Measurements from ENCODE around the gene KCNIP4.
"Not testable (repeated sequence)": the region's sequence is repeated elsewhere in the genome, so short reads cannot be mapped to it uniquely, and the experiment has no call there.

KCNIP4 gene

DNA sequence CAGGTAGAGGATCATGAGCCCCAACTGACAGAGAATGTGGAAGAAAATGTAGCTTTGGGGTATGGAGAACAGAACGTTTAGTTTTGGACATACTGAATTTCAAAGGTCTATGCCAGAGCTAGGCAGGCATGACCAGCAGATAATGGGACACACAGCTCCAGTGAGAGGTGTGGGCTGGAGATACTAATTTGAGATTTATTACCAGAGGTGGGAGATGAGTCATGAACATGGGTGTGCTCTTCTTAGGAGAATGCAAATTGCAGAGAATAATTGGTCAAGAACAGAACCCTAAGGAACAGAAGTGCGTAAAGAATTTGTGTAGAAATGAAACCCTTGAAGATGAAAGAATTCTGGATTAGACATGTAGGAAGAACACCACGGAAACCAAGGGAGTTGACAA, 1123.1 kb downstream of the KCNIP4 start:
- DNase-seq = no peak

DNA sequence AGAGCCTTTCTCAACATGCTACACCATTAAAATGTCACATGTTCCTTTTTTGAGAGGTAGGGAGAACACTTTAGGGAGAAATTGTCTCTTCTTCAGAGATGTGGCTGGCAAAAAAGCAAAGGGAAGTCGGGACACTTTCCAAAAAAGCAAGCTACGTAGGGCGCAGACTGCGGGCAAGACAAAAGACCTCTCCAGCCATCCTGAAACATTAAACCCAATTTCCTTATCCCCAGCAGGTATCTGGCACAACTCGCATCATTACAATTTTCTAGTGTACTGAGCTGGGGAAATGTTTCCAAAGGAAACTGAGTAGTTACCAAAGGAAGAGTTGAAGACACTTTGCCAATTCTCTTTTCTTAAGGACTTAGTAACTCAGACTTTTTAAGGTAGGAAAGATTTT, 1132.3 kb downstream of the KCNIP4 start:
- no peak for DNase-seq

DNA sequence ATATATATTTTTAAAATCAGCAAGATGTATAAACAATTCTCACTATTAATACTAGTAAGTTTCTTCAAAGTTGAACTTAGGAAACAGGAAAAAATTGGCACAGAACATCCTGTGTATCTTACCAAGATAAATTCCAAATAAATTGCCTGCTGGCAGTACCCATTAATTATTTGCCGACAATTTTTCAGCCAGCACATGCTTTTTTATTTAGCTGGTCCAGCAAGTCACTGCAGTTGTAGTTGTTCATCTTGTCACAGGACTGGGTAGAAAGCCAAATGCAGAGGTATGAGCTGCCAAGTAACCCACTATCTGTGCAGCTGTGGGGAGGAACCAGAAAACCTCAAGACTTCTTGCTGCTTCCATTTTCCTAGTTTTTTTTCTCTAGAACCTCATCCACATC, 1134.9 kb downstream of the KCNIP4 start:
- no peak for DNase-seq

DNA sequence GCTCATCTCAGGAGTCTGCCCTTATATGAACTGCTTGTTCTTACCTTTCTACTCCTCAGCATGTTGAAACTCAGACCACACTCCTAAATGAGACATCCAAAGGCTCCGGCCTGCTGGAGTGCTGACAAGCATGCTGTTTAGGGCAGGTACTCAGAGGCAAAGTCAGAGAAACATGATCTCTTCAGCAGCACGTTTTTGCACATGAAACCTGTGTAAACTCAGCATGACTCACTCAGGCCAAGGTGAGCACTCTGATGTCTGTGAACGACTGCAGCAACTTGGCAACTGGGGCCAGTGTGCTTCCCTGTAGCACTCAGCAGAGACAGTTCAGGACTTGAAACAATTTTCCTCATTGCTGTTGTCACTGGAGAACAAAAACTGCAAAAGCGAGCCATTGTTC, 1138.8 kb downstream of the KCNIP4 start:
- DNase-seq = peak; percentile 23

DNA sequence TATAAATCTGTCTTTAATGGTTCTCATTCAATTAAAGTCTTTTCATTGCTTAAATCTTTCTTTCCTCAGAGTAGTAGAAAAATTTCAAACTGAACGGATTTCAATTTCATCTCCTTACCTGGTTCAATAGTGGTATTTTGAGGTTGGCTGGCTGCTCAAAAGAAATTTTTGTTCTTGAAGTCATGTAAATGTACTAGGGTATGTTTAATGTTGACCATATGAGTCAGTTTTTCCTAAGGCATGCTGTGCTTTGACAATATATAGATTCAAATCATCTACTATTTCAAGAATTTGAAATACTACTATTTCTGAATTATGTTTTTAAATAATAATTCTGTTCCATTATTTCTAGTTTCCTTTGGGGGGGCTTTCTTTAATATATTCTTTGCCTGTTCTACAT, 1142.9 kb downstream of the KCNIP4 start:
- no peak for DNase-seq

DNA sequence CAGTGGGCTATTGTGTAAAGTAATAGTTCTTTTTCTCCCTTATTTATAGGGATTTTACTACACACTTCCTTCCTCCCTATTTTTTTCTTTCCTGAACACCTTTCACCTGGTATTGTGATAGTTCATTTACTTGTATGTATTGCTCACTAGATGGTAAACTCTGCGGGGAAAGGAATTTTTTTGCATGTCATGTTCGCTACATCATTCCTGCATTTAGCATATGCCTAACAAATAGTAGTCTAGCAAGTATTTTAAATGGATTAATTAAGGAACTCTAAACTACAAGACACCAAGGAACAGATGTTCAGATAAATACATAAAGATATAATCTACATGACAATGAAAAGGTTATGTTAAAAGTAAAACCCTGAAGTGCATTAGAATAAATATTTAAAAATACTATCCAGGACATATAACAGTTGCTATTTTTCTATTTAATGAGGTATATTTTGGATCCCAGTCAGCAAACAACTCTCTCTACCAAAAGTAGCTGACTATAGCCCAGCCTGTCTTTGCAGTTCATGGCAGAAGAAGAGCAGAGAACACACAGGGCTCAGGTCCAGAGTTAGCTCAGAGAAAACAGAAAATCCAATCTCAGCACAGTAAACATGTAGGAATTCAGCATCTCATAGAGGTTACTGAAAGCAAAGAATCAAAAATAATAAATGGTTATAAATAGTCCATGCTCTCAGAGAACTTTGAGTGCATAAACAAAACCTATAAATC, 1160.5 kb downstream of the KCNIP4 start:
- no peak for DNase-seq

DNA sequence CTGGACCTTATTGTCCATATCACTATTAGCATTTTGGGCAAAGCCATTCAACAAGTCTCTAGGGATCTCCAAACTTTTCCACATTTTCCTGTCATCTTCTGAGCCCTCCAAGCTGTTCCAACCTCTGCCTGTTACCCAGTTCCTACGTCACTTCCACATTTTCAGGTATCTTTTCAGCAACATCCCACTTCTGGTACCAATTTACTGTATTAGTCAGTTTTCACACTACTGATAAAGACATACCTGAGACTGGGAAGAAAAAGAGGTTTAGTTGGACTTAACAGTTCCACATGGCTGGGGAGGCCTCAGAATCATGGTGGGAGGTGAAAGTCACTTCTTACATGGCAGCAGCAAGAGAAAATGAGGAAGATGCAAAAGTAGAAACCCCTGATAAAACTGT, 1165.4 kb downstream of the KCNIP4 start:
- not testable (repeated sequence) for DNase-seq

DNA sequence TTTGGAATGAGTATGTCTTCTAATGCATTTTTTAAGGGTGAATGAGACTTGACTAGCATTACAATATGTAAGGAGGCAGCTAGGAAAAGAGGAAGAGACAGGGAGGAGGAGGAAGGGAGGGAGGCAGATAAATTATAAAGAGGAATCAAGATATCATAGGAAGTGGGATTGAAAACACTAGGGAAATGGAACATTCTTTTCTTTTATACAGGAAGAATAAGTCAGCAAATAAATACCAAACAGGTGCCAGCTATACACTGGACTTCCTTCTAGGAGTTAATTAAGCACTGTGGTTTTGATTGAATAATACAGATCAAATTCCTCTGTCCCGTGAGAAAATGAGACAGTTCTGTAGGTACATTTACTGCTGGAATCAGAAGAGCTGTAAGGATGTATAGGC, 1169.7 kb downstream of the KCNIP4 start:
- no peak for DNase-seq

DNA sequence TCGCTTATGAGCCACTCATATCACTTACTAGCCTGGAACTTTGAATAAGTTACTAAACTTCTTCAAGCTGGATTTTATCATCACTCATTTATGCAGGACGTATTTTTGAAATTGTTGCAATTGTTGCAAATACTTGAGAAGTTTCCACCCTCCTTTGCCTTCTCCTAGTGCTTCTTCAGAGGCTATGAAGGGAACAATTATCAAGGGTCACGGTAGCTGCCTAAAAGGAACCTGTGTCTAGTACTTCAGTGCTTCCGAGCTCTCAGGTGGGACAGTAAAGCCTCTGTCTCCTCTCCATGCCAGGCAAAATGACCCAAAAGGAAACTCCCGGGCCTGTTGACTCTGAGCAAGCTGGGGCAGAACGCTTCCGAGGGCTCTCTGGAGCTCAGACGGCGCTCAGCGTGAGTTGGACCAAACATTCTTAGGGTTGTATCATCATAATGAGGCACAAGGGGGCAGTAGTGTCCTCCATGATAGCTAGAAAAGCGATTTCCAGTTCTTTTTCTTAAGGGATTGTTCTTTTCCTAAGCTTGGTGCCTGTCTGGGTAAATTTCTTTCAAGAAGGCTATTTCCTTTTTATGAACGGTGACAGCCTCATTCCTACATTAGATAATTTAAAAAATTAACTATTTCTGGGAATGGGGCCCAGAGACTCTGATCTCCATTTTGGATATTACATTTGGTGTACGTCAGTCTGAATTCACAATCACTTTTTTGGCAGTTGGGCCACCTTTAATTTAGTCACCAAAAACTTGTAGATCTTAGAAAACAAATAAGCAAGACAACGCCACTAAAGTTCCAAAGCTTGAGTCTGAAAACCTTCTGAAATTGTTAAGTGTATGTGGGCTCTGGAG, 1175.2 kb downstream of the KCNIP4 start:
- DNase-seq = peak; percentile 31

DNA sequence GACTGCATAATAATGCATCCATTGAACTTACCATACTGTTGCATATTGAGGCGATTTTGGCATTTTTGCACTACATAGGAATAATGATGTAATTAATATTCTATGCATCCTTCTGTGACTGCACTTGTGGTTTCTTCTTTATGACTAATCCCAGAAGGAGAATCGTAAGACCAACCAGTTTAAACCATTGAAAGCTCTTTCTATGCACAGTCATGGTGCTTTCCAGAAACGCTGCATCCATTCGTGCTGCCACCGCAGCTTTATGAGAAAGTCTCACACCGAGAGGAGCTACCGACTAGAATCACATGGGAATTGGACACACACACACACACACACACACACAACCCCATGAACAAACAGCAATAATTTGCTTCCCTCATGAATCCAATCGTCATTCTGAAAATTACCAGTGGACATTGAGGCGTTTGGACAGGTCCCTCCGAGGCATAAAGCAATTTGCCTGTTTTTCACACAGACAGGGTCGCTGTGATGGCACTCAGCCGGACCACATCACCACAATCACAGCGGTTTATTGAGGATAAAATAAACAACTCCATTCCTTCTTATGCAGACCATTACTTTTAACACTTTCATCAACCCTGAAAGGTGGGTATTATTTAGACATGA, 1184.1 kb downstream of the KCNIP4 start:
- no peak for DNase-seq

DNA sequence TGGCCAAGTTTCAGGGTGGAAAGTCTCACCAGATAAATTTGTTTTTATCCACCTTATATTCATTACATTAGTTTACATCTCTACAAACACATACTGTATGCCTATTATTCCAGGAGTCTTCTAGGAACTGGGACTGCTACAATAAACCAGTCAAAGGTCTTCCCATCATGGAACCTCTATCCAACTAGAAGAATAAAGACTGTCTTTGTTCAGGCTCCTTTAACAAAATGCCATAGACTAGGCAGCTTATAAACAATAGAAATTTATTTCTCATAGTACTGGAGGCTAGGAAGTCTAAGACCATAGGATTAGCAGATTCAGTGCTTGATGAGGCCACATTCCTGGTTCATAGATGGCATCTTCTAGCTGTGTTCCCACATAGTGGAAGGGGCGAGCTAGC, 1186.7 kb downstream of the KCNIP4 start:
- no peak for DNase-seq

DNA sequence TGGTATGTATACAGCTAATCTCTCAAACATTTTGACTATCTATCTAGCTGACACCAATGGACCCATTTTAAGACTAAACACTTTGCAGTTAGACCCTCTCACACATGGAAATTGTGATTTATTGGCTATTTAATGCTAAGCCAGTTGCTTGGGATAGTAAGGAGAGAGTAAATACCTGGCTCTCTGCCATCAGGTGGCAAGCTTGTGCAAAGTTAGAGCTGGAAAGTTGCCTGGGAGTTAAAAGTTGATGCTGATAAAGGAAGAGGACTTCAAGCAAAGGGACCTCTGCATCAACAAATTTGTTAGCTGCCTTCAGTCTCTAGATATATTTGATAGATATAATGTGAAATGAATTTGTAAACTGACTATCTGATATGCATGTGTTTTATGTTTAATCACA, 1187.2 kb downstream of the KCNIP4 start:
- no peak for DNase-seq

DNA sequence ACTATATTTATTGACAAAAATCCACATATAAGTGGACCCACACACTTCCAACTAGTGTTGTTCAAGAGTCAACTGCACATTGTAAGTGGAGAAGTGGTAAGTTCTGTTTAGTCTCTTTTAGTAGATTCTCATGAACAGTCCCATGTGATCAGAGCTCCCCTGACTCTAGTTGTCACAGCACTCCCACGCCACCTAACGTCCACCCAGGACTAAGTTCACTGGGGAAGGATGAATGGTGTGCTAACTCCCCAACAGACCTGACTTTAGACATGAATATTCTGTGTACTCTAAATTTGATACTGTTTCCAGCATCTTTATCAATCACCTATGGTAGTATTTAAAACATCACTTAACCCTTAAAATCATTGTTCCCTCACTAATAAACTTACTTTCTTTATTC, 1188.5 kb downstream of the KCNIP4 start:
- no peak for DNase-seq

DNA sequence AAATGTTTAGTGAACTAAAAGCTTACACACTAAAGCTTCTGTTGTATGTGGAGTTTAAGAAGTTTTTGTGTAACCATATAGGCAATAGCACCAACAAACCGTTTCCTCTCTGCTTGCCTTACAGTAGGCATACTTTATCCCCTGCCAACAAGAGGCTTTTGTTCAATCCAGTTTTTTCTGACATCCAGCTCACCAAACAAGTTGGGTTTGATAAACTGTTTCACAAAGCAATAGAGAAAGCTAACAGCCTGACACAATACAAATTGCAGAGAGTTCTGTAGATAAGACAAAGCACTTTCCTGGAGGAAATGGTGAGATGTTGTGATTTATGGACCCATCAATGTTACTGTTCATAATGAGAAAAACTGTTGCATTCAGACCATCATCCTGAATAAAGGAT, 1194.5 kb downstream of the KCNIP4 start:
- DNase-seq = no peak

DNA sequence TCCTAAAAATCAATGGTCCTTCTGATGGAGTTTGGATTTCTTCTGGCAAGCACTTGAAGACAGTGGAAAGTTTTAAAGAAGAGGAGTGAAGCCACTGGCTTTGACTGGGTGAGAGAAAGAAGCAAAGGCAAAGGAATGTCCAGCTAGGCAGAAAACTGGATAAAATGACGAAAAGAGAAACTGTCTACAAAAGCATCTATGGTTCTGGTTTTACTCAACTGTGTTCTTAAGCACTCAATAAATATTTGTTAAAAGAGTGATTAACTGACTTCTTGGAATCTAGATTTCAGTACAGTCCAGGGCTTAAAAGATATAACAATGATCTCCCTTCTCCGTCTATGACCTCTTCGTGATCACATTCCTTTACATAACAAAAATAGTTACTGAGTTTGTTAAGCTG, 1195.9 kb downstream of the KCNIP4 start:
- no peak for DNase-seq

DNA sequence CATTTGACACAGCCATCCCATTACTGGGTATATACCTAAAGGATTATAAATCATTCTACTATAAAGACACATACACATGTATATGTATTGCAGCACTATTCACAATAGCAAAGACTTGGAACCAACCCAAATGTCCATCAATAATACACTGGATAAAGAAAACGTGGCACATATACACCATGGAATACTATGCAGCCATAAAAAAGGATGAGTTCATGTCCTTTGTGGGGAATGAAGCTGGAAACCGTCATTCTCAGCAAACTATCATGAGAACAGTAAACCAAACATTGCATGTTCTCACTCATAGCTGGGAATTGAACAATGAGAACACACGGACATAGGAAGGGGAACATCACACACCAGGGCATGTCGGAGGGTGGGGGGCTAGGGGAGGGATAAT, 1202.6 kb downstream of the KCNIP4 start:
- not testable (repeated sequence) for DNase-seq

DNA sequence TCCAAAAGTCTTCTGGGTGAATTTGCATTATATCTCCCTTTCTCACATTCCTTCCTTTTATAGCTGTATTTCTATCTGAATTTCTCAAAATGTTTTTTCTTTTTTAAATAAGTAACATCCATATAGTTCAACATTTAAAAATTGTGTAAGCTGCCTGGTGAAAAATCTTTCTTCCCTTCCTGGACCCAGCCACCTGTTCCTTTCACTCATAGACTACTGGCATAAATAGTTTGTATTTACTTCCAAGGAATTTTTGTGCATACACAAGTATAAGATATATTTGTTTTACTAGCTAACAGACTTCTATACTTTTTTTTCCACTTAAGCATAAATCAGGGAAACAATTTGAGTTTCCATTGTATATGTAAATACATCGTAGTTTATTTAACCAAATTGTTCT, 1212.6 kb downstream of the KCNIP4 start:
- no peak for DNase-seq

DNA sequence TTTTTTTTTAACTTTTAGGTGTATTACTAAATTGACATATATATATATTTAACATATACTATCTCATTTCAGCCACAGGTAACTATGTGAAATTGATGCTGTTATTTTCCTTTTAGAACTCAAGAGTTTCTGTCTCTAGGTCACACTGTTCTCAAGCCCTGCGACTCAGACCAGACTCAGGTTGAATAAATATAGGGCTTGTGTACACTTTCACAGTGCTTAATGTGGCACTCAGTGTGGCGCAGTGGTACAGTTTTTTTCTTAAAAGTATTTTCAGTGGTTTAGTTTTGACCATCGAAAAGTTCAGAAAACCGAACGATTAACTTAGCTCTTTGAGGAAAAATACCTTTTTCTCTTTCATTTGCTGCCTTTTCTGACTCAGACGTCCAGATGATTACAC, 1223.7 kb downstream of the KCNIP4 start:
- no peak for DNase-seq

DNA sequence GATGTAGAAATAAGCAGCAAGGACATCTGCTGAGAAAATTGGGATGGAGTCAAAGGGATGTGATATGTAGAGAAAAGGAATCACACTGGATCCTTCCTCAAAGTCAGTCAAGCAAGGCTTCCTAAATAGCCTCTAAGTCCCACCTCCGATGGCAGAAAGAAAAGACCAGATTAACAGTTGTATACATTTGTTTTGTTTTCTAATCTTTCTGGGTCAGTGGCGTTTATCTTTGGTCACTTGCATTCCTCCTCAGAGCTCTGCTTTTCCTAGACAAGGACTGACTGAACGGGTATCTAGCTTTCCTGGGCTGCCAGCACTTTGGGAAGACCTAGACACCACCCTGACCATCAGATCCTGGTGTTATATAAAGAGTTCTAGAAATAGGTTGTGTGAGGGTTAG, 1225.1 kb downstream of the KCNIP4 start:
- no peak for DNase-seq

DNA sequence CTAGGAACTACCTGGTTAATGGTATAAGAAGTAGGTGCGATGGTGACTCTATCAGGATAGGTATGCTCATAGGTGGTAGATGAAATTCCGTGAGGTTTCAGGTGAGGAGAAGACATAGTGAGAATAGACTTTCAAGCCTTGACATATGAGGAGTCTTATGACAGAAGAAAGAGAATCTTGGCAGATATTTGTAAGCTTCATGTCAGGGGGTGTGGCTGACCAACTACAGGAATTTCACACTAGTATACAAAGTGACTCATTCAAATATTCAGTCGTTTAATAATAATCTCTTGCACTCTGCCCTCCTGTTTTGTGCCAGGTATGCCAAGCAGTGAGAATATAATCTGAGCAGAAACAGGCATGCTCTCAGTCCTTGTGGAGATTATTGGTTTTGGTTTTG, 1225.6 kb downstream of the KCNIP4 start:
- no peak for DNase-seq

DNA sequence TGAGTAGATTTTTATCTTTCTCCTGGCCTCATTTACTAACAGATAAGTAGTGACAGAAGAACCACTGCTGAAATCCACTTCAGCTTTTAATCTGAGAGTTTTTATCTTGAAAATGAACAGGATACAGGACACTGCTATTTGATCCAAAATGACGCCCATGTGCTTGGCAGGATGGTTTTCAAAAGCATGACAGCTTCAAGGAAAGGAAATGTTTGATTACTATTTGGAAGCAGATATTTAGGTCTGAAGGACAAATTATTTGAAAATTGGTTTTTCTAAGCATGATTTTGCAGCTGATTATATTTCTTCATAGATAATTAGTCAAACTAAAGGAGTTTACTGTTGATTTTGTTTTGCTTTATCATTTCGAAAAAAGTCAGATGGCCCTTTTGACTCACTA, 1237.2 kb downstream of the KCNIP4 start:
- no peak for DNase-seq

DNA sequence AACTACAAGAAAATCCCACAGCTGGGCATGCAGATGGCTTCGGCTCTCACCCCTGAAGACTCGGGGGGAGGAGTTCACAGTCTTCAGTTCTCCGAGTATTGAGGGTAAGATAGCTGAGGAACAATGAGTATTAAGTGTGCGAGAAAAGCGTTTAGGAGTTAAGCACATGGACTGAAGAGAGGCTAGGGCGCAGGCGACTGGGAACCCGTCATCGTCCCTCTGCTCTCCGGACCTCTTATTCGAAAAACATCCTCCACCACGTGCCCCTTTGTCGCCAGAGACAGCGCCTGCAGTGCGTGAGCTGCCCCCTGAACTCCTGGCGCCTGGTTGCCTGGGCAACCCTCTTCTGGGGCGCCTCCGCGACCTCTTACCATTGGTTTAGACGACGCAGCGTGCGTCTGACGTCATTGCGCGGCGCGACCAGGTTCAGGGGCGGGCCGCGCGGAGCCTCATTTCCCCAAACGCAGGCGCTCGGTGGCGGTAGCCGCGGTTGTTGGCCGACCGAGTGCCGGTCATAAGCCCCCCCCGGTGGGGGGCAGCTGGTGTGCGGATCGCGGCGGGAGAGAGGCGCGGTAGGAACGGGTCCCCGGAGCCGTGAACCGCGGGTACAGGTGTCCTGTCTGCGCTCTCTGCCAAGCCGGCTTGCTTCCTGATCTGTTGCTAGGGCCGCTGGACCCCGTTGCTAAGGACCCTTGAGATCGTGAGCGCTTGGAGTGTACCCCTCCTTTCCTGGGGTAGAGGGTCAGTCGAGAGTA, 1248.4 kb downstream of the KCNIP4 start, which contains the start of gene PACRGL:
PACRGL (plus strand) TSS at position 452 of the 755 bp plus-strand sequence. CDS start 4,024 bp downstream, outside the sequence.
- peak; percentile 80 for DNase-seq

DNA sequence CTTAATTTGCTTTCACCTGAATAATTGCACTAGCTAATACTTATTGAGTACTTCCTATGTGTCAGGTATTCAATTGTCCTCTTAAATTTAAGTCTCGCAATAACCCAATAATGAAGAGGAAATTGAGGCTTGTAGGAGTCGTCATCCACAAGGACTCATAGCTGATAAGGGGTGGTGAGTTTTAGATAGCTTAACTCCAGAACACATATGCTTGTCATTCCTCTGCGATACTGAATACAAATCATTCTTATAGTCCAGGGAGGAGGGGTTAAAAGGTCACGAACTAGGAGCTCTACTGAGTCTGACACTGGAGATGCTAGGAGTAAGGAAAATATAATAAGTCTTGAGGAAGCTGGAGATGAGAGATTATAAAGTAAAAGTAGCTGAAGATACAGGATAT, 1249.8 kb downstream of the KCNIP4 start:
- DNase-seq = no peak
